ENCODE results near the gene LRRC45.

LRRC45 gene

GRCh38 chr17:82013772-82014321, 9.3 kb upstream of the LRRC45 start (continued):
- no peak for TF ChIP-seq TSHZ2 (CRISPR knock-in tag; IDR thresholded peaks at IDR 0.05)
- no peak for TF ChIP-seq ZNF565 (CRISPR knock-in tag; conservative IDR thresholded peaks at IDR 0.05; ENCODE audit: low read depth)
- no peak for TF ChIP-seq SNAI2 (CRISPR knock-in tag; IDR thresholded peaks at IDR 0.05)
- no peak for TF ChIP-seq PPARA (CRISPR knock-in tag; IDR thresholded peaks at IDR 0.05; ENCODE audit: borderline replicate concordance)
- TF ChIP-seq, protein P1, sequence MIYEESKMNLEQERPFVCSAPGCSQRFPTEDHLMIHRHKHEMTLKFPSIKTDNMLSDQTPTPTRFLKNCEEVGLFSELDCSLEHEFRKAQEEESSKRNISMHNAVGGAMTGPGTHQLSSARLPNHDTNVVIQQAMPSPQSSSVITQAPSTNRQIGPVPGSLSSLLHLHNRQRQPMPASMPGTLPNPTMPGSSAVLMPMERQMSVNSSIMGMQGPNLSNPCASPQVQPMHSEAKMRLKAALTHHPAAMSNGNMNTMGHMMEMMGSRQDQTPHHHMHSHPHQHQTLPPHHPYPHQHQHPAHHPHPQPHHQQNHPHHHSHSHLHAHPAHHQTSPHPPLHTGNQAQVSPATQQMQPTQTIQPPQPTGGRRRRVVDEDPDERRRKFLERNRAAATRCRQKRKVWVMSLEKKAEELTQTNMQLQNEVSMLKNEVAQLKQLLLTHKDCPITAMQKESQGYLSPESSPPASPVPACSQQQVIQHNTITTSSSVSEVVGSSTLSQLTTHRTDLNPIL (CRISPR knock-in tag; IDR thresholded peaks at IDR 0.05; ENCODE audit: low read depth): no peak

DNA sequence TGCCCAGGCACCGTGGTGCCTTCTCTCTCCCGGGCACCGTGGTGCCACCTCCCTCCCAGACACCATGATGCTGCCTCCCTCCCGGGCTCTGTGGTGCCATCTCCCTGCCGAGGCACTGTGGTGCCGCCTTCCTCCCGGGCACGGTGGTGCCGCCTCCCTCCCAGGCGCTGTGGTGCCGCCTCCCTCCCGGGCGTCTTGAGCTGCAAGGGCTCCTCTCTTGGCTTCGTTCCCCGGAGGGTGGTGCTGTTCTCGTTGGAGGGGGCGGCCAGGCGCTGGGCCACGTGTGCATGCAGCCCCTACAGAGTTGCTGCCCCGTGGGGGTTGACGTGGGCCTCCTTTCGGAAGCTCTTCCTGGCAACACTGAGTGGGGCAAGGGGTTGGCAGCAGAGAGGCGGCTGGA, 8.7 kb upstream of the LRRC45 start:
- no peak for ATAC-seq
- TF ChIP-seq, protein P1 (CRISPR knock-in tag; IDR thresholded peaks at IDR 0.05; ENCODE audit: low read depth): no peak
- TF ChIP-seq, protein P2, sequence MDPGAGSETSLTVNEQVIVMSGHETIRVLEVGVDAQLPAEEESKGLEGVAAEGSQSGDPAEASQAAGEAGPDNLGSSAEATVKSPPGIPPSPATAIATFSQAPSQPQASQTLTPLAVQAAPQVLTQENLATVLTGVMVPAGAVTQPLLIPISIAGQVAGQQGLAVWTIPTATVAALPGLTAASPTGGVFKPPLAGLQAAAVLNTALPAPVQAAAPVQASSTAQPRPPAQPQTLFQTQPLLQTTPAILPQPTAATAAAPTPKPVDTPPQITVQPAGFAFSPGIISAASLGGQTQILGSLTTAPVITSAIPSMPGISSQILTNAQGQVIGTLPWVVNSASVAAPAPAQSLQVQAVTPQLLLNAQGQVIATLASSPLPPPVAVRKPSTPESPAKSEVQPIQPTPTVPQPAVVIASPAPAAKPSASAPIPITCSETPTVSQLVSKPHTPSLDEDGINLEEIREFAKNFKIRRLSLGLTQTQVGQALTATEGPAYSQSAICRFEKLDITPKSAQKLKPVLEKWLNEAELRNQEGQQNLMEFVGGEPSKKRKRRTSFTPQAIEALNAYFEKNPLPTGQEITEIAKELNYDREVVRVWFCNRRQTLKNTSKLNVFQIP (CRISPR knock-in tag; IDR thresholded peaks at IDR 0.05; ENCODE audit: borderline replicate concordance, low read depth): no peak
- no peak for TF ChIP-seq TOX (CRISPR knock-in tag; IDR thresholded peaks at IDR 0.05; ENCODE audit: borderline replicate concordance)
- TF ChIP-seq BACH2 (CRISPR knock-in tag; IDR thresholded peaks at IDR 0.05; ENCODE audit: borderline replicate concordance): no peak
- TF ChIP-seq ZNF70 (CRISPR knock-in tag; IDR thresholded peaks at IDR 0.05): no peak
- no peak for TF ChIP-seq GLIS3 (CRISPR knock-in tag; IDR thresholded peaks at IDR 0.05)
- no peak for TF ChIP-seq ZFP3 (CRISPR knock-in tag; IDR thresholded peaks at IDR 0.05)
- TF ChIP-seq, protein P3, sequence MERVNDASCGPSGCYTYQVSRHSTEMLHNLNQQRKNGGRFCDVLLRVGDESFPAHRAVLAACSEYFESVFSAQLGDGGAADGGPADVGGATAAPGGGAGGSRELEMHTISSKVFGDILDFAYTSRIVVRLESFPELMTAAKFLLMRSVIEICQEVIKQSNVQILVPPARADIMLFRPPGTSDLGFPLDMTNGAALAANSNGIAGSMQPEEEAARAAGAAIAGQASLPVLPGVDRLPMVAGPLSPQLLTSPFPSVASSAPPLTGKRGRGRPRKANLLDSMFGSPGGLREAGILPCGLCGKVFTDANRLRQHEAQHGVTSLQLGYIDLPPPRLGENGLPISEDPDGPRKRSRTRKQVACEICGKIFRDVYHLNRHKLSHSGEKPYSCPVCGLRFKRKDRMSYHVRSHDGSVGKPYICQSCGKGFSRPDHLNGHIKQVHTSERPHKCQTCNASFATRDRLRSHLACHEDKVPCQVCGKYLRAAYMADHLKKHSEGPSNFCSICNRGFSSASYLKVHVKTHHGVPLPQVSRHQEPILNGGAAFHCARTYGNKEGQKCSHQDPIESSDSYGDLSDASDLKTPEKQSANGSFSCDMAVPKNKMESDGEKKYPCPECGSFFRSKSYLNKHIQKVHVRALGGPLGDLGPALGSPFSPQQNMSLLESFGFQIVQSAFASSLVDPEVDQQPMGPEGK (CRISPR knock-in tag; IDR thresholded peaks at IDR 0.05; ENCODE audit: borderline replicate concordance): no peak
- no peak for TF ChIP-seq ISL1 (CRISPR knock-in tag; IDR thresholded peaks at IDR 0.05)
- TF ChIP-seq ARNTL (CRISPR knock-in tag; IDR thresholded peaks at IDR 0.05; ENCODE audit: borderline replicate concordance, low read depth): no peak
- TF ChIP-seq ZFP30 (CRISPR knock-in tag; IDR thresholded peaks at IDR 0.05): no peak
- TF ChIP-seq ZNF565 (CRISPR knock-in tag; conservative IDR thresholded peaks at IDR 0.05; ENCODE audit: low read depth): no peak
- TF ChIP-seq, protein P4, sequence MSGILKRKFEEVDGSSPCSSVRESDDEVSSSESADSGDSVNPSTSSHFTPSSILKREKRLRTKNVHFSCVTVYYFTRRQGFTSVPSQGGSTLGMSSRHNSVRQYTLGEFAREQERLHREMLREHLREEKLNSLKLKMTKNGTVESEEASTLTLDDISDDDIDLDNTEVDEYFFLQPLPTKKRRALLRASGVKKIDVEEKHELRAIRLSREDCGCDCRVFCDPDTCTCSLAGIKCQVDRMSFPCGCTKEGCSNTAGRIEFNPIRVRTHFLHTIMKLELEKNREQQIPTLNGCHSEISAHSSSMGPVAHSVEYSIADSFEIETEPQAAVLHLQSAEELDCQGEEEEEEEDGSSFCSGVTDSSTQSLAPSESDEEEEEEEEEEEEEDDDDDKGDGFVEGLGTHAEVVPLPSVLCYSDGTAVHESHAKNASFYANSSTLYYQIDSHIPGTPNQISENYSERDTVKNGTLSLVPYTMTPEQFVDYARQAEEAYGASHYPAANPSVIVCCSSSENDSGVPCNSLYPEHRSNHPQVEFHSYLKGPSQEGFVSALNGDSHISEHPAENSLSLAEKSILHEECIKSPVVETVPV (CRISPR knock-in tag; IDR thresholded peaks at IDR 0.05): no peak
- no peak for TF ChIP-seq CSDC2 (CRISPR knock-in tag; IDR thresholded peaks at IDR 0.05)
- TF ChIP-seq RARB (CRISPR knock-in tag; IDR thresholded peaks at IDR 0.05): no peak
- TF ChIP-seq ZNF8 (CRISPR knock-in tag; IDR thresholded peaks at IDR 0.05): no peak

- TF ChIP-seq, protein P1 (CRISPR knock-in tag; IDR thresholded peaks at IDR 0.05; ENCODE audit: low read depth): no peak
- TF ChIP-seq RARB (CRISPR knock-in tag; IDR thresholded peaks at IDR 0.05): no peak
- no peak for TF ChIP-seq OSR1 (CRISPR knock-in tag; IDR thresholded peaks at IDR 0.05)
- no peak for TF ChIP-seq ZNF8 (CRISPR knock-in tag; IDR thresholded peaks at IDR 0.05)
- no peak for TF ChIP-seq PPARA (CRISPR knock-in tag; IDR thresholded peaks at IDR 0.05; ENCODE audit: borderline replicate concordance)
- no peak for TF ChIP-seq ESRRG (CRISPR knock-in tag; IDR thresholded peaks at IDR 0.05)
- TF ChIP-seq SNAI2 (CRISPR knock-in tag; IDR thresholded peaks at IDR 0.05): no peak
- no peak for TF ChIP-seq TCF4 (CRISPR knock-in tag; IDR thresholded peaks at IDR 0.05; ENCODE audit: borderline replicate concordance)
- TF ChIP-seq ARNTL (CRISPR knock-in tag; IDR thresholded peaks at IDR 0.05; ENCODE audit: borderline replicate concordance, low read depth): no peak
- TF ChIP-seq ZC3H10 (CRISPR knock-in tag; IDR thresholded peaks at IDR 0.05): no peak
- TF ChIP-seq ZNF70 (CRISPR knock-in tag; IDR thresholded peaks at IDR 0.05): no peak
- no peak for ATAC-seq
Measured at GRCh38 chr17:82014971-82015310, 8.2 kb upstream of the LRRC45 start.
